Raji (cell line): ENCODE measurements around the gene FAF2.

Experiments
- POLR2A ChIP-seq: IDR thresholded peaks from 2 replicates; pipeline ENCODE4 v1.6.1; 2011; ENCODE audit warnings: low read depth, low read length, control low read depth; ENCODE audit not compliant: insufficient read depth

FAF2 gene, protein sequence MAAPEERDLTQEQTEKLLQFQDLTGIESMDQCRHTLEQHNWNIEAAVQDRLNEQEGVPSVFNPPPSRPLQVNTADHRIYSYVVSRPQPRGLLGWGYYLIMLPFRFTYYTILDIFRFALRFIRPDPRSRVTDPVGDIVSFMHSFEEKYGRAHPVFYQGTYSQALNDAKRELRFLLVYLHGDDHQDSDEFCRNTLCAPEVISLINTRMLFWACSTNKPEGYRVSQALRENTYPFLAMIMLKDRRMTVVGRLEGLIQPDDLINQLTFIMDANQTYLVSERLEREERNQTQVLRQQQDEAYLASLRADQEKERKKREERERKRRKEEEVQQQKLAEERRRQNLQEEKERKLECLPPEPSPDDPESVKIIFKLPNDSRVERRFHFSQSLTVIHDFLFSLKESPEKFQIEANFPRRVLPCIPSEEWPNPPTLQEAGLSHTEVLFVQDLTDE

DNA sequence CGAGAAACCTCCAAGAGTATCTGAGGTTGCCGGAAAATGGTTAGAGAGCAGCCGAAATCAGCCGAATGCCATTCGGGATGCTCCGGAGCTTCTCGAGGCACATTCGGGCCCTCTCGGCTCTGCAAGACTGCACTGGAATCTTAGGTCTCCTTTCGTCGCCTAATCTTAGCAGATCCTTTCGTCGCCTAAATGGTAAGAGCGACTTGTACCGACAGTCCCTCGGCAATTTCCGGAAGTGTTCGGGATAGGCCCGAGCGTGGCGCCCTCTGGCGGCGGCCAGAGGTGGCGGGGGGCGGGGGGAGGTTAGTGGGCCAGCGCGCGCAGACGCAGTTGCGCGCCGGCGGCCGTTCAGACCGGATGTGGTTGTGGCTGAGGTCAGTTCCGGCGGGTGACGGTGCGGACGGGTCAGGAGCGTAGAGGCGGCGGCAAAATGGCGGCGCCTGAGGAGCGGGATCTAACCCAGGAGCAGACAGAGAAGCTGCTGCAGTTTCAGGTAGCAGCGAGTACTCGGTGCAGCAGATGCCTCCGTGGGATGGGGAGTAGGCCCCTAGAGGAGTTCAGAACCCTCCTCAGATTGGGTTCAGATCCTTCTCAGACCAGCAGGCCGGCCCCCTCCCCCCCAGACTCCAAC, at the start of gene FAF2:
Gene FAF2, plus strand, starts transcription at position 408 of the 631 bp plus-strand sequence. Its CDS starts 23 bp downstream, at position 431.
- TF ChIP-seq POLR2A: peak; percentile 90

GRCh38 chr5:176400382-176401156, 47.6 kb upstream of the FAF2 start:
- TF ChIP-seq POLR2A: no peak

- no peak for TF ChIP-seq POLR2A
Observed at GRCh38 chr5:176401281-176402205, 46.6 kb upstream of the FAF2 start.

DNA sequence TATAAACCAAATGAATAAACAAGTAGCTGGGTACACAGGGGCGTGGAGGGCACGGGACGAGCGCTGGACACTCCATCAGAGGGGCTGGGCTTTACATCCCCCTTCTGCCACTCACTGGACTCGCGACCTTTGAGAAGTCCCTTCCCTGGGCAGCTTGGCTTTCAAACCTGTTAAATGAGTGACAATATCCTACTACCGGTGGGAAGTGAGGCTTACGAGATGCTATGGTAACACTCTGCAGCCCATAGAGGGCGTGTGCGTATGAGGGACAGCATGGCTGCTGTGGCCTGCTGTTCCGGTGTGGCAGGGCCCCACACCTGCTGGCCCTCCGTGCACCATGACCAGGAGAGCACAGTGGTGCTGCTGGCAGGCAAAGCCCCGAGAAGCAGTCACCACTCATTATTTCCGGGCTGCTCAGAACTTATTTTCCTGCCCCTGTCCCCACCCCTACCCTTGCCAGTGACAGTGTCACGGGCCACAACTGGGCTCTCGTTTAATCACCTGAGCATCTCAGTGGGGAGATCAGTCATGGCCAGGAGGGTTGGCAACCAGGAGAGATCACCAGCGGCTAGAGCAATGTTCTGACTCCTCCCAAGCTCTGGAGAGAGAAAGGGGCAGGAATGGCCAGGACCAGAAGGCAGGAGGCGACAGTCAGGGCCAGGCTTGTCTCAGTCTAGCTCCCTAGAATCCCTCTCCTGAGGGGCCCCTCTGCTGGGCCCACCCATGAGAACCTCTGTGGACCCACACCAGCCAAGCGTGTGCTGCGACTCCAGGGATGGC, 42.3 kb upstream of the FAF2 start:
- TF ChIP-seq POLR2A: no peak

- no peak for TF ChIP-seq POLR2A
Observed at GRCh38 chr5:176406436-176407052, 41.6 kb upstream of the FAF2 start.

- no peak for TF ChIP-seq POLR2A
Observed at GRCh38 chr5:176407456-176408251, 40.5 kb upstream of the FAF2 start.

GRCh38 chr5:176408590-176408989, 39.6 kb upstream of the FAF2 start:
- TF ChIP-seq POLR2A: no peak

- TF ChIP-seq POLR2A: no peak
Observed at GRCh38 chr5:176409765-176410164, 38.4 kb upstream of the FAF2 start.

DNA sequence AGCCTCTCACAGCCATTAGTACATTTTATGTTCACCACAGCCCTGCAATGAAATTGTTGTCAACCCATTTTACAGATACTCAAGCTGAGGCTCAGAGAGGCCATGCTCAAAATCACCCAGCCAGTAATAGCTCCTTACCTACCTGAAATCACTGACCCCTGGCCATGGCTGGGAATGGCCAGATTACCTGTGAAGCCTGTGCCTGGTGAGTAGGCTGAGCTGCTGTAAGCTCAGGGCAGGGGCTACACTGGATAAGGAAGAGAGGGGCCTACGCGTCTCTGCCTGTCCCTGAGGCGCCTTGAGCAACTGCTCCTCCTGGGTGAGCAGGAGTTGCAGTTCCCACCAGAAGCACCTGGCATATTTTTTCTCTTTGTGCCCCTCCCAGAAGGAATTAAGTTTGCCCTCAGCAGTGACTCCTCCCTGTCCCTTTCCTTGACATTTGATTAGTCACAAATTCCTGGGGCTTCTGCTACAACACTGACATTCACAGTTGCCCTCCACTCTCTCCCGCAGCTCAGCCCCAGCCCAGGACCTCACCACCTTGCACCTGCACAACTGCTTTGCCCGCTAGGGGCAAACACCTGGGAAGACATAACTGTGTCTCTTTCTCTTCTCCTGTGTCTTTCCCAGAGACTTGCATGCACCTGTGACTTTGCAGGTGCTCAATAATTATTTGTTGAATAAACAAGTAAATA, 37.6 kb upstream of the FAF2 start:
- TF ChIP-seq POLR2A: no peak

DNA sequence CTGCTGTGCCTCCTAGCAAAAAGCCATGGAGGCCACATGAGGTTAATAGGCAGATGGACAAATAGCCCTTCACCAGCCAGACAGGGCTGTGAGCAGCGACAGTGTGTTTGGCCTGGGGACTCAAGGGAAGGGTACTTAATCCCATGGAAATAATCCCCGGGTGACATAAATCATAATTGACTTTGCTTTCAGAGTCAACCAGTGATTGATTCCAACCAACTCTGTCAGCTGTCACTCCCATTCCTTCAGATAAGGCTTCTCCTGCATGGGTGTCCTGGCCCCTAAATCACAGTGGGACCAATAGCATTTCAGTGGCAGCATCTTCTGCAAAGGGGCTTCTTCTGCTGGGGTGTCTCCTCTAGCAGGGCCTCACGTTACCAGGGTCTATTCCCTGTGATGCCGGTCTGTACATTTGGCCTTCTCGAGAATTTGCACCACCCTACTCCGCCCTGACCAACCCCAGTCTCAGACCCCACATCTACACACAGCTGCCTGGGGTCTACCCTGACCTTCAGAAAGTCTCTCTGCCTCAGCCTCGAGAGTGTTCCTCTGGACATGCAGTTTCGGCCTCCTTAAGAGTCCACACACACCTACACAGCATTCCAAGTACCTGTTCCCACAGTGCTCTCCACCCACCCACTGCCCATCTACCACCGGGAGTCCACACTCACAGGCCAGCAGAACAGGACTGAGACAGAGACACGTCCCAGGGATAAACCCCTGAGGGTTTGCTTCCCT, 35.5 kb upstream of the FAF2 start:
- TF ChIP-seq POLR2A: no peak

GRCh38 chr5:176413255-176413565, 35.0 kb upstream of the FAF2 start:
- no peak for TF ChIP-seq POLR2A

DNA sequence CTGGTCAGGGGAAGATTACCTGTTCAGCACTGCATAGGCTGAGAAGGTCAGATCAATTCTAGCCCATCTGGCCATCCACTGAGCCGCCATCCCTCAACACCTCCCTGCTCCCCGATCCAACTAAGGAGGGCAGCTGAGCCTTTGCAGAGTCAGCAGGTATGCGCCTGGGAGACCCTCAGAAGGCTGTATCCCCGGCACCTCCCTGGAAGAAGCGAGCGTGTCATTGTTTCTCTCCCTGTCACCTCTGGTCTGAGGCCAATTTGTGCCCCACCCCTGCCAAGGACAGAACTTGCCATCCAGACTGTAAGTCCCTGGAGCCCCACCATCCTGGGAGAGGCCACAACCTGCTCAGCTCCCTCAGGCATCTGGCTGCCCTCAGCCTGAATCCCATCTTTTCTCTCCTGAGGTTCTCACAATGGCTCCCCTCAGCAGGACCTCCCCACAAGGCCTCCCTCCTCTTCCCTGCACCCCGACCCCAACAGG, 34.4 kb upstream of the FAF2 start:
- TF ChIP-seq POLR2A: no peak

DNA sequence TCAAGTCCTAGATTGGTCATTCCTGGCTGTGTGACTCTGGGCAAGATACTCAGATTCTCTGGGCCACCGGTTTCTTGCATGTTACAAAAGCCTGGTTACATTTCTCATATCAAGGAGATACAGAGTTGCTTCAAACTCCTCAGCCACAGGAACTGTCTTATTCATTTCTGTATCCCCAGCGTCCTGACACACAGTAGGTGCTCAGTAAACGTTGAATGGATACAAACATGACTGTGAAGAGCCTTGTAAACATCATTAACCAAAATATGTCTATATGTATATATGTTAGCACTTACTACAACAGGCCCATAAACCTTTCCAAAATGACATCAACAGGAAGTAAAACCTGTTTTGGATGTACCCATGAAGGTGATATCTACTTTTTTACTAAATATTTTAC, 33.5 kb upstream of the FAF2 start:
- TF ChIP-seq POLR2A: no peak
